Neural cell (in vitro differentiated cells): Measurements from ENCODE around the gene MED15.

Experiments used
- EP300 ChIP-seq: fragments of 450-650 bp; conservative IDR thresholded peaks from 2 replicates; pipeline ENCODE4 v1.6.1; 2014; ENCODE audit warnings: antibody characterized with exemption, mild to moderate bottlenecking, moderate library complexity; ENCODE audit not compliant: poor library complexity, severe bottlenecking
- EZH2 ChIP-seq: fragments of 200-600, 300-800 bp; shearing (Covaris generic), sonication (generic); IDR thresholded peaks from 2 replicates; pipeline ENCODE4 v1.6.1; 2014; ENCODE audit warnings: antibody characterized with exemption, low read length, borderline replicate concordance, mild to moderate bottlenecking; ENCODE audit not compliant: insufficient read depth, poor library complexity, severe bottlenecking
- MXI1 ChIP-seq: fragments of 450-650 bp; conservative IDR thresholded peaks from 2 replicates; pipeline ENCODE4 v1.6.1; 2014; ENCODE audit warnings: antibody characterized with exemption, mild to moderate bottlenecking; ENCODE audit not compliant: poor library complexity, severe bottlenecking
- POLR2AphosphoS5 ChIP-seq: IDR thresholded peaks from 2 replicates; pipeline ENCODE4 v1.6.1; 2012
- RAD21 ChIP-seq: fragments of 450-650 bp; conservative IDR thresholded peaks from 2 replicates; pipeline ENCODE4 v1.6.1; 2014; ENCODE audit warnings: antibody characterized with exemption, mild to moderate bottlenecking, moderate library complexity
- TAF1 ChIP-seq: IDR thresholded peaks from 2 replicates; pipeline ENCODE4 v1.6.1; 2012; ENCODE audit warnings: low read depth
- TF ChIP-seq, protein P1 (sequence below): fragments of 450-650 bp; IDR thresholded peaks from 2 replicates; pipeline ENCODE4 v1.5.1; 2014; ENCODE audit warnings: antibody characterized with exemption, mild to moderate bottlenecking, moderate library complexity; ENCODE audit not compliant: poor library complexity, severe bottlenecking

- TF ChIP-seq, protein P1, sequence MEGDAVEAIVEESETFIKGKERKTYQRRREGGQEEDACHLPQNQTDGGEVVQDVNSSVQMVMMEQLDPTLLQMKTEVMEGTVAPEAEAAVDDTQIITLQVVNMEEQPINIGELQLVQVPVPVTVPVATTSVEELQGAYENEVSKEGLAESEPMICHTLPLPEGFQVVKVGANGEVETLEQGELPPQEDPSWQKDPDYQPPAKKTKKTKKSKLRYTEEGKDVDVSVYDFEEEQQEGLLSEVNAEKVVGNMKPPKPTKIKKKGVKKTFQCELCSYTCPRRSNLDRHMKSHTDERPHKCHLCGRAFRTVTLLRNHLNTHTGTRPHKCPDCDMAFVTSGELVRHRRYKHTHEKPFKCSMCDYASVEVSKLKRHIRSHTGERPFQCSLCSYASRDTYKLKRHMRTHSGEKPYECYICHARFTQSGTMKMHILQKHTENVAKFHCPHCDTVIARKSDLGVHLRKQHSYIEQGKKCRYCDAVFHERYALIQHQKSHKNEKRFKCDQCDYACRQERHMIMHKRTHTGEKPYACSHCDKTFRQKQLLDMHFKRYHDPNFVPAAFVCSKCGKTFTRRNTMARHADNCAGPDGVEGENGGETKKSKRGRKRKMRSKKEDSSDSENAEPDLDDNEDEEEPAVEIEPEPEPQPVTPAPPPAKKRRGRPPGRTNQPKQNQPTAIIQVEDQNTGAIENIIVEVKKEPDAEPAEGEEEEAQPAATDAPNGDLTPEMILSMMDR = no peak
- no peak for TF ChIP-seq EZH2
- no peak for TF ChIP-seq RAD21
- TF ChIP-seq MXI1 = no peak
- TF ChIP-seq EP300 = no peak
- no peak for TF ChIP-seq POLR2AphosphoS5
- TF ChIP-seq TAF1 = no peak
Measured at GRCh38 chr22:20553947-20554741, 46.7 kb downstream of the MED15 start.
